Smooth muscle cell of the brain vasculature (primary cell): Measurements from ENCODE around the gene LTBP2.

Experiments
- DNase-seq: peaks from one replicate; pipeline ENCODE4 v3.0.0-alpha.2; 2012; ENCODE audit warnings: low read depth, low spot score

Gene LTBP2

GRCh38 chr14:74611650-74612349, at the start of gene LTBP2:
Gene LTBP2, minus strand, starts transcription at chr14:74612237. Its CDS starts 293 bp downstream, at chr14:74611944.
- no peak for DNase-seq

- no peak for DNase-seq
Measured at GRCh38 chr14:74660863-74661262, 48.8 kb upstream of the LTBP2 start.

DNA sequence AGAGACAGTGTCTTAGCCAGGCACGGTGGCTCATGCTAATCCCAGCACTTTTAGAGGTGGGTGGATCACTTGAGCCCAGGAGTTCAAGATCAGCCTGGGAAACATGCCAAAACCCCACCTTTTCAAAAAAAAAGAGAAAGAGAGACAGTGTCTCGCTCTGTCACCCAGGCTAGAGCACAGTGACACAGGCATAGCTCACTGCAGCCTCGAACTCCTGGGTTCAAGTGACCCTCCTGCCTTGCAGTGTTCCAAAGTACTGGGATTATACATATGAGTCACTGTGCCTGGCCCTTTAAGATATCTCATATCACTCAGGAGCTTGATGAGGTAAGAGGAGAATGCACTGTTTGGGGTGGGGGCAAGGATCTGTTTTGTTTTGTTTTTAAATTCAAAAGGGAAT, 48.1 kb upstream of the LTBP2 start:
- no peak for DNase-seq

DNA sequence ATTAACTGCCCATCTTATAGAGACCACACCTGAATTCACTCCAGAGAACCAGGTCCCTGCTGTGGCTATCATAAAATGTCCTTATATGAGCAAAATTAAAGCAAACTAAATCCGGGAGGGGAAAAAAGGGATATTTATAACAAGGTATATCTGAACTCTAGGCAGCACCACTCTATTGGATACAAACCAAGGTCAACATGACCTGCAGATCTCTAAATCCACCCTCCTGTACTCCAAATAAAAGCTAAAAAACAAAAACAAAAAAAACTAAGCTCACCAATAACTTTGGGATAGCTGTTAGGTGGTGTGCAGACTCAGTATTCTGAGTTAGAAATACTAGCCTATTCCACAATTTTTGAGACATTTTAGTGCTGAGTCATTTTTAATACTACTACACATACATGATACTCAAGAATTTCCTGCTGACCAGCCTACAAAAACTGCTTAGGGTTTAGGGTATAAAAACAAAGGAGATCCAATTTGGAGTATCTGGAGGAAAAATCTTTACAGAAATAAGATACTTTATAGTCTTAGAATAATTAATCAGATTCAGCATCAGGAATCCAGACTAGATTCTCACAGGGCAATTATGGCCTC, 46.6 kb upstream of the LTBP2 start:
- no peak for DNase-seq

- no peak for DNase-seq
Measured at GRCh38 chr14:74656964-74657363, 44.9 kb upstream of the LTBP2 start.

DNA sequence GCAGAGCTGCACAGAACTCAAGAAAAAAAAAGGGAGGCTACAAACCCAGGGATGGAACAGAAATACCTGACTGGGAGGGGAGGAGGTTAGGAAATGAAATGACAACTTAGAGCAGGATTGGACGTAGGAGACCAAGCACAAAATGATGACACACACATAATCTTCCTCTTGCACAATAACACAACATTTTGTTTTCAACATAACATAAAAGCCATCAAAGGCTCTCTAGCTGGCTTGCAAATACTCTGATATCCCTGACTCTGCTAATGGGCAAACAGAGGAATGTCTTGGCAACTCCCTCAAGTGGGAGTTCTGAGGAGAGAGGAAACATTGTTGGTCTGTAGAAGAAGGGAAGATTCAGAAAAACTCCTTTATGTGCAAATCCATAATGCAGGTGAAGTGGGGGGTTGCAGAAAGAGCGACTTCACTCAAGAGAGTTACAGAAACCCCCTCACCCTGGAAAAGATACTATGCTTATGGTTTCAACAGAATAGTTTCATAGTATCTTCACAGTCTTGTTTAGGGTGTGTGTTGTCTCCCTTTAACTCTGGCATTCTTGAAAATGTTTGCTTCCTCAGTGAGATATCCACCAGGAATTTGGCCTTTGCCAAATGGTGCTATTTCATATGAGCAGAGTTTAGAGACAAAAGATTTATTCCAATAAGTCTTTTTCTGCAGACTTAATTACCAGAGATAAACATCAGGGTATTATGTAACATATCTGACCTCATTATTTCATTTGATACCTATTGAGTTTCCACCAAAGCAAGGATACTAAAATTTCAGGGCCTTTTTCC, 43.8 kb upstream of the LTBP2 start:
- DNase-seq = no peak

DNA sequence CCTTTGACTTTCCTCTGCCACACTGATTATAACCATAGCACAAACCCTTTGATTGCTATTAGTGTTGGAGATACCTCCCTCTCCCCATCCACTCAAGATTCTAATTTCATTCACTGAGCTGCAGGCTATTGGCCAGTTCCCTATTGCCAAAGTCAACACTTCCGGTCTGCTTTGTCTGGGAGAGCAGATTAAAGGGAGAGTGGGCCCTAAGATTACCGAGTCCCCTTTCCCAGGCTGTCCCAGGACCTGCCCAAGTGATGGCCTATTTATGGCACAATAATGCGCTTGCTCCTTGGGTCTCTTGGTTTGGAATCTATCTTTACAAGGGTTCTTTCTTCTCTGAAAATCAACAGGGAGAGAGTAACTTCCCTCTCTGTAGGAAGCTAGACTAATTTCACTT, 42.9 kb upstream of the LTBP2 start:
- no peak for DNase-seq

GRCh38 chr14:74653386-74654138, 41.5 kb upstream of the LTBP2 start:
- no peak for DNase-seq

DNA sequence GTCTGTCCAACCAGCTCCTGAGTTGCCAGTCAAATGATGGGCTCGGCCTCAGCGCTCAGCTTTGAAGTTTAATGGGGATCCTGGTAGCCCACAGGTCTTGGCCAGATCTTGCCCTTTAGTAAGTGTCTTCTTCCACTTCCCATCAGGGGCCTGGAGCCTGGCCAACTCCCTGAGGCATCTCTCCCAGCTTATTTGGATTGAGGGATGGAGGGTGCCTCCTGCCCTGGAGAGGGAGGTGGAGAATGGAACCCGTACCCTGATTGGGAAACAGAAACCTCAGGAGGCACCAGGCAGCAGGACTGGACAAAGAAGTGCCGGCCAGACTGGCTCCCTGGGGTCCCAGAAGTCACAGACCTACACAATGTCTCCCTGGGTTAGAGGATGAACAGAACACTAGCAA, 40.5 kb upstream of the LTBP2 start:
- no peak for DNase-seq

DNA sequence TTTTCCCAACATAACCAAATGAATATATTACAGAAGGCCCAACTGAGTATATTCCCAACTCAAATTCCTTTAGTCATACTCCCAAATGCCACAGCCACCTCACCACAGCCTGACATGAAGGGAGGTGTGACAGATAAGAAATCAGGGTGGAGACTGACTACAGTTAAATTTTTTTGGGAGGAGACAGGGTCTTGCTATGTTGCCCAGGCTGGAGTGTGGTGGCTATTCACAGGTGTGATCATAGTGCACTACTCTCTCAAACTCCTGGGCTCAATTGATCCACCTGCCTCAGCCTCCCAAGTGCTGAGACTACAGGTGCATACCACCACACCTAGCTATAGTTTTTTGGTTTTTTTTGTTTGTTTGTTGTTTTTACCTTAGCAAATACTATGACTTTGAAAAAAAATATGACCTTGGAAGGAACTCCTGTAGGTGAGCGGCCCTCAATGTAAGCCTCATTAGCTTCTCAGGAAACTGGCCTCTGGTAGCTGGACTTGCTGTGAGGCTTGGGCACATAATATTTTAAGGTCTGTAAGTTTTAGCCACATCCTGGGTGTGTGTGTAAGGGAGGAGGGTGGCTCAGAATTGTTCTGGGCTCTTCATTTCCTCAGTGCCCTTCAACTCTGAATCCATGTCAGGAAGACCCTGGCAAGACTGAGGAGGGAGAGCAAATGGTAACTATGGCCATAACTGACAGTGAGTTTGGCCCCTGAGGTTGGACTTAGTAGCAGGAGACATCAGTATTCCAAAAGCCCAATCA, 39.1 kb upstream of the LTBP2 start:
- DNase-seq = no peak

DNA sequence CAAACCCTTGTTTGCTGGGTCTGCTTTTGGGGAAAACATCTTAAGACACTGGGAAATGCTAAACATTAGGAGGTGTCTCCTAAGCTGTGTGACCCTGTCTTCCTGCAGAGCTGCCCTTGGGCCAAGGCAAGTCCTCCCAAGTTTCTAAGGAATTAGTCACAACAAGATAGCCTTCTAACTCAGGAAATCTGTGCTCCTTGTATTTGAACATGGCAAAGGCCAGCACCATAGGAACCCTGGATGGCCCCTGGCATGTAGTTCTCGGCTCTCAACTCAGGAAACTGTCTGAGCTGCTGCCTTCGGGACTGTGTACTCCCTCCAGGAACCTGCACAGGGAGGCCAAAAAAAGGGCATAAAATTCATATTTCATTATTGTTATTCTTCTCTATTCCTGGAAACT, 37.6 kb upstream of the LTBP2 start:
- no peak for DNase-seq

- DNase-seq = no peak
Measured at GRCh38 chr14:74649167-74649566, 37.1 kb upstream of the LTBP2 start.

GRCh38 chr14:74648601-74649000, 36.6 kb upstream of the LTBP2 start:
- no peak for DNase-seq

DNA sequence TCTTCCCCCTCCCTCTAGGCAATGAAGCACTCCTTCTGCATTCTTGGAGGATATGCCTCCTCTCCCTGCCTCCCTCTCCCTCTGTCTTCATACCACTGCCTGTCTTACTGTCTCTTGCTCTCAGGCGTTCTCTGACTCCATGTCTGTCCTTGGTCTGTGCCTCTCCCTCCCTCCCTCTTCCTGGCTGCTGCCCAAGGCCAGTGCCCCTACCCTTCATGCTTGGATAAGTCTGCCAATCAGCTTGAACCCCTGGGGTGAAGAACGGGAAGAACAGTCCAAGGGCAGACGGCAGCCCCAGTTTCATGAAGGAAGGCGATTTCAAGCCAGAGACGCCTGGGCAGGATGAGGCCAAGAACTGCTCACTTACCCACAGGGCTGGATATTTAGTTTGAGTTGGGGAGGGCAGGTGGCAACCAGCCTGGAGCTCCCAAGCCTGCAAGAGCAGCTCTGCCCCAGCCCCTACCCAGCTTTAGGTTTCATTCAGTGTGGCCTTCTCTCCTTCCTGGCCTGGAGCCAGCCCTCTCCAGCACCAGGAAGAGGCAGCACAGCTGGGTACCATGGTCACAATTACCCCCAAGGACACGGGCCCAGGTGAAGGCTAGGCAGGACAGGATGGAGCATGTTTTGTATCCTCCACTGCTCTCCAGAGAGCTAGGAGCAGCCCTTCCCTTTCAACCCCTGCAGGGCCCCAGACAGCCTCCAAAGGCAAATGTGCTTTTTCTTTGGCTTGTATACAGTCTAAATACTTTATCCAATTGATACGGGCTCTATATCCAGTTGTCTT, 35.8 kb upstream of the LTBP2 start:
- no peak for DNase-seq

DNA sequence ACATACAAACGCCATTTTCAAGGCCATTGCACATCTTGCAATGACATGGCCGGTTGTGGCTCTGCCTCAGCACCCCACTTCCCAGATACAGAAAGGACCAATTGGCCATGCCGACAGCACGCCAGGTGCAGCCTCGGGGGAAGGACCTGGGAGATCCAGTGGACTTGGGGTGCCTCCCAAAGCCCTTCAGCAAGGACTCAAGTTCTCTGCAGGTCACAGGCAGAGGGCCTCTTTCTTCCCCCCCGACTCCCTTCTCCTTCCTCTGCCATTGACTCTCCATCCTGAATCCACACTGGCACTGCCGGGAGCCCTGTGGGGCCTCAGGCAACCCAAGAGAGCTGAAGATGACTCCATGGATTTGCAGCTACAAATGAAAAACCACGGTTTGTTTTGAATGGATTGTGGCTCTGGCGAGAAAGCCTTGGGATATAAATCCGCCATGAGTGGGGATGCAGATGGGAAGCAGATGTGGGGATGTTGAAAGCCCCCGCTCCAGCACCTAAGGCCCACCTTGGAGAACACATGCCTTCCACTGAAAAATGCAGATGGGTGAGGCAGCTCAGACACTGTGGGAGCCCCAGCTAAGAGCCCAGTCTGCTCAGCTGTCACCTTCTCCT, 35.1 kb upstream of the LTBP2 start:
- no peak for DNase-seq

- no peak for DNase-seq
Measured at GRCh38 chr14:74645756-74646470, 33.9 kb upstream of the LTBP2 start.

GRCh38 chr14:74645244-74645643, 33.2 kb upstream of the LTBP2 start:
- DNase-seq = no peak

GRCh38 chr14:74641601-74642391, 29.8 kb upstream of the LTBP2 start:
- DNase-seq = no peak

DNA sequence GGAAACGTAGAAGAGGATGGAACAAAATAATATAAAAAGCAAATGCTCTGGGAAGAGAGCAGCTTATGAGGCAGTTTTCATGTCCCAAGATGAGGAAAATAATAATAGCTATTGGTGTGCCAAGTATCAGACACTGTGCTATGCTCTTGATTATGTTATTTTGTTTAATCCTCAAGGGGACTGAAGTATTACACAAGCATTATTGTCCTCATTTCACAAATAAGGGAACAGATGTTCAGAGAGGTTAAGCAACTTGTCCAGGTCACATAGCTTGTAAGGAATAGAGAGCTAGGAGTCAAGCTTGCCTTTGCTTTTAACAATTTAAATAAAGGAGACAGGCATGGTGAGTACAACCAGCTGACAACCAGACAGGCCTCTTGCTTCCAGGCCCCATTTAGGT, 26.9 kb upstream of the LTBP2 start:
- DNase-seq = no peak
